AML-193 (cell line): ENCODE results near the gene WNK2.

ENCODE experiments used
- DNase-seq, 2 experiments: peaks; one replicate each; lab custom pipeline; 2025; lab: John Stamatoyannopoulos, UW

Gene WNK2

DNA sequence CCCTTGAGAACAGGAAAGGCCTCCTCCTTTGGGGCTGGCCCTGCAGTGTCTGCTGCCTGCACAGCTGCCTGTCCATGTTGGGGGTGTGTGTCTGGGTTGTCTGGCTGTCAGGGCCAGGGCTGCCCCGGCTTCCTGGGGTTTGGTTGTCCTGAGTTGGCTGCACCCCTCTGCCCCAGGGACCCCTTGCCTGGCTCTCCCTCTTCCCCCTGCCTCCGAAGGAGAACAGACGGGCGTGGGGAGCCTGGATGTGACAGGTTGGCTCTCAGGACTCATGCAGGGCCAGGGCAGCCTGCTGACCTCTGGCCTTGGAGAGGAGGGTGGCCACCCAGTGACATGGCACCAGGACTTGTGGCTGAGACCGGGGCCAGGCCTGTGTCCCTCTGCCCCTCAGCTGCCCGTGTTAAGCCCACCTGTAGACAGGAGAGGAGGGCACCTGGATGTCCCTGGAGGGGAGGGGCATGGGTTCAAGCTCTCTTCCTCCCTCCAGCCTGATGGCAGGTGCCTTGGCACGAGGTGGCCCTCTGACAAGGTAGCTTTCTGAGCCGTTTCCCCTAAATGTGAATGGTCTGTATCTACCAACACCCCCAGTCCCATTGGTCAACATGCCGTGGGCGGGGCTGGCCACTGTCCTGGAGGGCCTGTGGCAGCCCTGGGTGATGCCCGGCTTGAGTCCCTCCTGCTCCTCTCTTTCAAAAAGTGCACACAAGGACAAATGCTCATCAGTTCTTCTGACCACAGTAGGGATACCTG lies 34.9 kb downstream of the WNK2 start:
- no peak for DNase-seq

DNA sequence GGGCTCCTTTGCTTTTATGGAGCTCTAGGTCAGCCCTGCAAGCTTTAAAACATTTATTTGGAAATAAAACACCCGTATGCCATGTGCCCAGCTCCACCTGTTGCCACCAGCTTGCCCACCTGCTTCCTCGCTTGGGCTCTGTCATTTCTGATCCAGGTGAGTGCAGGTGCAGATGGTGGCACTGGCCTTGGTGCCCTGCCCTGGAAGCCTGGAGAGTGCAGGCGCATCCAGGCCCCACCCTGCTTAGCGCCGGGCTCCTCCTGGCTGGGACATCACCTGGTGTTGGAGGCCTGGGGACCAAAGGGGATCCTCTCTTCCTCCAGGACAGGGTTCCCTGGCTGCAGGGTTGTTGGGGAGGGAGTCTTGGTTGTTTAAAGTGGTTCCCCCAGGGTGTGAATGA lies 35.8 kb downstream of the WNK2 start:
- no peak for DNase-seq

DNA sequence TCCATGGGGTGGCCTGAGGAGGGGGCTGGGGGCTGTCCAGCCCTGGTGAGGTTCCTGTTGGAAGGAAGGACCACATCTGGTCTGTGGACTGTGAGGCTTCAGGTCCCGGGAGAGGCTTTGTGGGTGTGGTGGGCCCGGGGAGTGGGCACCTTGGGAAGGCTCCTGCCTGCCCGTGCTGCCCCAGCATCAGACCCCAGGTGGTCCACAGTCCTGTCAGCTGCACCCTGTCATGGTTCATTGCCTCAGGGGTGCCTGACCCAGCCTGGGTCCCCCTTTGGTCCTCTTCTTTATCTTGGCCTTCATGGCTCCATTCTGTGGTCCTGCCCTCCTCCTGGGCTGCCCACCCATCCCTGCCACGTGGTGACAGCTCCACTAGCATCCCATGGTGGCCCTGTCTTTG lies 36.7 kb downstream of the WNK2 start:
- no peak for DNase-seq

DNA sequence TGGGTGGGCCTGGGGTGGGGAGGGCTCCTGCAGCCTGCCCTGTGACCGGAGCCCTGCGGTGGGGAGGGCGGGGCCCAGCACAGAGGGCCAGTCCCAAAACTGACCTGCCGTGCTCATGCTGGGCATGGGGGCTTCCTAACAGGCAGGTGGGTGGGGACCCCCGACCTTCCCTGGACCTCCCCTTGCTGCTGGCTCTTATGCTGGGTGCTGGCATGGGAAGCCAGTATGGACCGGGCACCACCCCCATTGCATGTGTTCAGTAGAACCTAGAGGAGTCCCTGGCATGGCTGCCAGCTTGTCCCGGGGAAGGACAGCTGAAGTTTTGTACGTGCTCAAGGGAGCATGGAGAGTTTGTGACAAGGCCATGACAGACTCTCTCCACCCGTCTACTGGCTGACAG lies 37.1 kb downstream of the WNK2 start:
- DNase-seq: no peak

DNA sequence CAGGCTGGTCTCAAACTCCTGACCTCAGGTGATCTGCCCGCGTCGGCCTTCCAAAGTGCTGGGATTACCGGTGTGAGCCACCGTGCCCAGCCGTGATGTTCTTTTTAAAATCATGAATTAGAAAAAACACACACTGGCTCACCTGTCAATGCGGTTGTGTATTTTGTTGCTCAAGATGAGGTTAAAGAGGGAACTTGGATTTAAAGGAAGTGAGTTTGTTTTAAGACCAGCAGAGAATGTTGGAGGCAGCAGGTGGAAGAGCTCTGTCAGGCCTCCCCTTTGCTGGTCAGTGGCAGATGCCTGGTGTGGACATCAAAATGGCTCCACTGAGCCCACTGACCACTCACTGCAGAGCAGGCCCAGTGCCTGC lies 38.9 kb downstream of the WNK2 start:
- no peak for DNase-seq

DNA sequence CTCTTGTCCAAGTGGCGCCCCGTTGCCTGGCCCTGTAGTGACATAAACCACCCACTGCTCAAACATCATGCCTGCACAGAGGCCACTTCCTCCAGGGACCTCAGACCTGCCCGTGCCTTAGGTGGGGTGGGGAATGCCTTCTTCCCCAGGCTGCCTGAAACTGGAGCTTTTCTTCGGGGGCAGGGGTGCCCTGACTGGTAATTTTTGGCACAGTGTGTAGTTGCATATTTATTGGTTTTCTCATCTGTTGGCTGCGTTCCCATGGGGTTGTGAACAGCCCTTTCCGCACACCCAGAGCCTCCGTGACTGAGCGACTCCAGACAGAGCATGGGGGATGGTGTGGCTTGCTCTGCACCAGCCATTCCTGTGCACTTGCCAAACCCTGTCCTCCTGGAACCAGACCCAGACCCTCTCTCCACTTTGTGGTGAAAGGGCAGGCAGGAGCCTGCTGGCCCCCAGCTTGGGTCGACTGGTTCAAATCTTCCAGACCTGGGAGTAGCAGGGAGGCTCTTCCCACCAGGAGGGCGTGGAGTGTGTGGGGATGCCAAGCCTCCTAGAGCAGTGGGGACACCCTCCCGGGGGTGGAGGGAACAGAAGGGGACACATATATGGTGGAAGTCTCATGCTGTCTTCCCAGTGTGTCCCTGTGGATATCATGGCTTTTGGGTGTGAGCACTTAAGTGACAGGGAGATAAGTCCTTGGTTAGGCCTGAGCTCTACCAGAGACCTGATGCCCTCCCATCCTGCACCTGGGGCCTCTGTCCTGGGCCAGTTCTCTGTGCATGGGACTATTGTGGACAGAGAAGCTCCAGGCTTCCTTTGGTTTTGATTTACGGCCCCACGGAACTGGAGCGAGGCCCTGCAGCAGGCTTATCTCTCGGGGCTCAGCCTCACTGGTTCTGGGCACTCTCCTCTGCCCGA lies 39.6 kb downstream of the WNK2 start:
- DNase-seq: no peak

DNA sequence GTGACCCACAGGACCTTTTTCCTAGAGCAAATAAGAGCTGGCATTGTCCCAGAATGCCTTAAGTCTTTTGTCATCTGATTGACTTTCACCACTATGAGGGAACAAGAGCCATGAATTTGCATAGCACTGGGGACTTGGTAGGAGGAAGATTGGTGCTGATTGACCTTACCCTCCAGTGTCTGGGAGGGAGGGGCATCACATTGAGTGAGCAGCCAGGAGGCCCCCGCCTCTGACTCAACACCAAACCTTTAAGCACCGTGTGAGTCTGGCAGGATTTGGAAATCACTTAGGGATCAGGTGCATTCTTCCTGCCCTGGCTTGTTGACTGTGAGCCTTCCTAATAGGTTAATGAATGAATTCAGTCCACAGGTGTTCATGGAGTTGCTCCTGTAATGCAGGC lies 40.7 kb downstream of the WNK2 start:
- no peak for DNase-seq

DNA sequence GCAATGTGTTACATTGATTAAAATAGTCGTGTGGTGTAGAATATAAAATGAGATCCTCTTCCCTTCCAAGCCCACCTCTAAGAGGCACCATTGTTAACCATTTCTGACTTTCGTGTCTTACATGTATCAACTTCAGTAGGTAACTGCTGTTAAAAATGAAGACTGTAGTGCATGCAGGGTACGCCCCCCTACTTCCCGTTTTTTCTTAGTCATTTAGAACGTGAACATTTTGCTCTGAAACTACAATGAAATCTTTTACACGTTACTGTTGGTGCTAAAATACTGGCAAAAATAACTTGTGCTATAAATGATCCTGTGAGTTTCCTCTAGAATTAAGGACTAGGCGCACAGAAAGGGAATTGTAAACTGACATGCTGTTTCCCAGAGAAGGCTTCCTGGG lies 41.5 kb downstream of the WNK2 start:
- DNase-seq: no peak

DNA sequence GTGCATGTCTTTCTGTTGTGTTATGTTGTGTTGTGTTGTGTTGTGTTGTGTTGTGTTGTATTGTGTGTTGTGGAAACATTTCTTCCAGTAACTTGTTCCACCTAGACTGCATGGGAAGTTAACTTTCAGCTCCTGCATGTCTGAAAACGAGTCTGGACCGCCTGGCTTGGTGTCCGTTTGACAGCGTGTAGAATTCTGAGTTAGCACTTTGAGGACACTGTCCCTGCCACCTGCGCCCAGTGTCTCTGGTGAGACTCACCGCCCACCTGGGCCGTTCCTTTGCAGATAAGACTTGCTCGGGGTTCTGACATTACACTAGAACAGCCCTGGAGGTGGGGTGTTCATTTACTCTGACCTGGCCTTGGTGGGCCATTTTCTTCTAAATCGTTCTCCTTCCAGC lies 42.0 kb downstream of the WNK2 start:
- DNase-seq: no peak

DNA sequence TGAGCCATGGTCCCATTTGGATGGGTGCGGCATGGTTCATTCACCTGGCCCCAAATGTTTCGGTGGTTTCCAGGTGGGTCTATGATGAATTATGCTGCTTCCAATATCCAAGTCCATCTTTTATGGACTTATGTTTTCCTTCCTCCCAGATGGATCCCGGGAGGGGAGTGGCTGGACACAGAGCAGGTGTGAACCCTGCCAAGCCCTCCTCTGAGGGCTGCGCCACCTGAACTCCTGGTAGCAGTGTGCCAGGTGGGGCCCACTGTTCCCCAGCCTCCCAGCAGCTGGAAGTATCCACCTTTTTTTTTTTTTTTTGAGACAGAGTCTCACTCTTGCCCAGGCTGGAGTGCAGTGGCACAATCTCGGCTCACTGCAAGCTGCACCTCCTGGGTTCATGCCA lies 42.9 kb downstream of the WNK2 start:
- no peak for DNase-seq

DNA sequence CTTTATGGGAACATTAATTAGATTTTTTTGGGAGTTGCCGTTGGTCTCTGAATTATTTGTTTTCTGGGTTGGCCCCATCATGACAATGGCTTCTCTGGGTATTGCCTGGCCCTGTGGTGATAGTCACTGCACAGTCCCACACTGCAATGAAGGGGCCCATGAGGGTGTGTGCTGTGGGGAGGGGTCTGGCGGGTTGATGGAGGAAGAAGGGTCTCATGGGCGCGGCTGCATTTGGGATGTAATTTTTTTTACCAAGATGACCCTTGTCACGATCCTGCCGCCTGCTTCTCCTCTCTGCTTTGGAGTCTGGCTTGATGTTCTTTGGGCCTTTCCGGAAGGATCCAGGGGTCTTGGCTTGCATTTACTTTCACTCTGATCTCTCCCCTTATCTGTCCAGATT lies 44.1 kb downstream of the WNK2 start:
- DNase-seq: no peak

DNA sequence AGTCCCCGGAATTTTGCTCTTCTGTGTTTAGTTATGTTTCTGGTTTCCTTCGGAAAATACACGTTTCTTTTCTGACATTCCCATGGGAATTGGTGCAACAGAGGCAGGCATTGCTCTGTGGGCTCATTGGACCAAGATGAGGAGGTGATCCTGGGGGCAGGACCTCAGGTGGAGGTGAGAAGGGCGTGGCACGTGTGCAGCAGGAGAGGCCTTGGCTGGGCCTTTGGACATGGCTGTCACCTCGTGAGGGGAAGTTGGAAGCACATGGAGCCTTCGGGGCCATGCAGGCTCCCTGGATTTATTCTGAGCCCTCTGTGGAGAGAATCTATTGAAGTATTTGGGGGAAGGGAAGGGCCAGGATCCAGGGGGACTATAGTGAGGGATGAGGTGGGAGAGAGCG lies 44.5 kb downstream of the WNK2 start:
- DNase-seq: no peak

DNA sequence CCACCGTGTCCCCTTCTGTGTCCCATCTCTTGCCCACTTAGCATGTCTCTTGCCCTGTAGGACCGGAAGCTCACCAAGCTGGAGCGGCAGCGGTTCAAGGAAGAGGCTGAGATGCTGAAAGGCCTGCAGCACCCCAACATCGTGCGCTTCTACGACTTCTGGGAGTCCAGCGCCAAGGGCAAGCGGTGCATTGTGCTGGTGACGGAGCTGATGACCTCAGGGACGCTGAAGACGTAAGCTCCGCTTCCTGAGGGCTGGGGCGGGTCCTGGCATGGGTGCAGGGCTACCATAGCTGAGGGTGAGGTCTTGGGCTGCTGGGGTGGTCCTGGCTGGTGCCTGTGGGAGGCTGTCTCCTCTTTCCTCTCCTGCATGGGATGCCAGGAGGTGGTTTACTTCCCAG lies 45.7 kb downstream of the WNK2 start:
- no peak for DNase-seq

DNA sequence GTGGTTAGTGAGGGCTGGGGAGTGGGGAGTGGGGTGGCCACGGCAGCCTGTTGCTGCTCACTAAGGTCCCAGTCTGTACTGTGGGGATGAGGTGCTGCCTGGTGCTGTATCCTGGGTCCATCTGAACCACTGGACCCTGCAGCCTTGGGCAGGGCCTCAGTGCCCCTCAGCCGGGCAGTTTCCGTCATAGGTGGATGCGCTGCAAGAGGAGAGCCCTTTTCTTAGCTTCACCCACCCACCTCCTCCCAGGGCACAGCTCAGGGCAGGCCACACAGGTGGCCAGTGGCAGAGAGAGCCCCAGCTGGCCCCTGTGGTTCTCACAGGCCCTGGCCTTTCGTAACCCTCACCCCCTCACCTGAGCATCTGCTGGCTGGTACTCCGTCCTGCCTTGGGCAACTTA lies 46.2 kb downstream of the WNK2 start:
- no peak for DNase-seq

DNA sequence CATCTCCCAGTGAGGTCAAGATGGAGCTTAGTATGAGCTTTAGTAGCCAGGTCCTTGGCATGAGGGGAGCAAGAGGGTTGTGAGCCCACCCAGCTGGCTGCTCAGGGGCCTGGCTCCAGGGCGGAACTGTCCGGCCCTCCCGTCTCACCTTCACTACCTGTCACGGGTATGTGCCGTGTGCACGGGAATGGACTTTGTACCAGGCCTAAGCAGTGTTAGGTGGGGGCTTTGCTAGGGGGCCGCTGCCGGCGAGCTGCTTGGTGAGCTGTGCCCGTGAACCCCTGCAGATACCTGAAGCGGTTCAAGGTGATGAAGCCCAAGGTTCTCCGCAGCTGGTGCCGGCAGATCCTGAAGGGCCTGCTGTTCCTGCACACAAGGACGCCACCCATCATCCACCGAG lies 46.7 kb downstream of the WNK2 start:
- DNase-seq: no peak

DNA sequence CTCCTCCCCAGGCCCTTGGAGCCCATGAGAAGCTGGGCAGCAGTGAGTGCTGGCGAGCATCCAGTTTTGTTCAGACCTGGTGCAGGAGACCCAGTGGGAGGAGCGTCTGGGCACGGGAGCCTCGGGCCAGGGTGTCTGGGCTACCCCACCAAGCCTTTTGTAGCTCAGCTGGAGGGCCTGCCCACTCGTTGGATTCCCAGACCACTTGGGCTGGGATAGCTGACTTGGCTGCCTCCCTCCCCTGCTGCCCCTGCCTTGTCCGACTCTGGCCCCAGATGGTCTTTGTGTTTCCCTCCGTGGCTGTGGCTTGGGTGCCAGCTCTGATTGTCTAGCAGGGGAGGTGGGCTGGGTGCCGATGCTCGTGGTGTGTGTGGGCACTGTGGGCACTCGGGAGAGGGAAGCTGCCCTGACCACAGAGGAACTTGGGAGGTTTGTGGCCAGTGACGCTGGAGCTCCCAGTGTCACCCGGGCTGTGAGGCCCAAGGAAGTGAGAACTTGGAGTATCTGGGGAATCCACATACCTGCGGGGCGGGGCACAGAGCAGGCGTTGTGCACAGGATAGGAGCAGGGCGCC lies 47.3 kb downstream of the WNK2 start:
- no peak for DNase-seq

DNA sequence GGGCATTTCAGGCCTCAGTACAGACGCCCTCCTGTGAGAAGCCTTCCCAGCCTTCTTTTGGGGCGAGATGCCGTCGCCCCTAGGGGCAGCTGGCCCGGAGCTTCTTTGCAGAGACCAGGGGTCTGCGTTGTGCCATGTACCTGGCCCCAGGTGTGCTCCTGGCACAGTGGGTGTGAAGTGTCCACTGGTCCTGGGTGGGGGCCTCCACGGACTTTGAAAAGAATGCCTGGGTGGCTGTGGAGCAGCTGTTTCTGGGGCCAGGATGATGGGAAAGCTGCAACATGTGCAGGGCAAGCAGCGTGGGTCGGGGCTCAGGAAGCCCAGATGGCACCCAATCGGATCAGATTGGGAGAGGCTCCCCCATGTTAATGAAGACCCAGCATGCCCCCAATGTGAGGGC lies 47.8 kb downstream of the WNK2 start:
- DNase-seq: no peak

DNA sequence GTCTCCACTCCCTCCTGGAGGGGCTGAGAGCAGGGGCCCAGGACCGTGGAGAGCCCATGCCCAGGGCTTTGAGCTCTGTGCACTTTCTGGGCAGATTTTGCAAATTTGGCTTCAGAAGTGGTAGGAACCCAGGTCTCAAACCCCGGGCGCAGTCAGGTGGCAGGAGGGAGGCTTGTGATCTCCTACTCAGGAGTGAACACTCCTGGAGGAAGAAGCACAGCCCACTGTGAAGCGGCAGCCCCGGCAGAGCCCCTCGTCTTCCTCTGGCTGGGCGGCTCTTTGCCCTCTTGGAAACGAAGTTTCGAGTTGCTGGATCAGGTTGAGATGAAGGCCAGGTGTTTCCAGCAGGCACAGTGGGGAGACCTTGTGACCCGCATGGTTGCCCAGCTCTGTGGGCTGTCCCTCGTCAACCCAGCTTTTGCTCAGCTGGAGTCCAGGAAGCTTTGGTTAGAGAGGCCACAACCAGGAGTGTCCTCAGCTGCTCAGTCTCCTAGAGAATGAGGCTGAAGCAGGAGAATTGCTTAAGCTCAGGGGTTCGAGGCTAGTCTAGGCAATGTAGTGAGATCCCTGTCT lies 48.5 kb downstream of the WNK2 start:
- DNase-seq: no peak

DNA sequence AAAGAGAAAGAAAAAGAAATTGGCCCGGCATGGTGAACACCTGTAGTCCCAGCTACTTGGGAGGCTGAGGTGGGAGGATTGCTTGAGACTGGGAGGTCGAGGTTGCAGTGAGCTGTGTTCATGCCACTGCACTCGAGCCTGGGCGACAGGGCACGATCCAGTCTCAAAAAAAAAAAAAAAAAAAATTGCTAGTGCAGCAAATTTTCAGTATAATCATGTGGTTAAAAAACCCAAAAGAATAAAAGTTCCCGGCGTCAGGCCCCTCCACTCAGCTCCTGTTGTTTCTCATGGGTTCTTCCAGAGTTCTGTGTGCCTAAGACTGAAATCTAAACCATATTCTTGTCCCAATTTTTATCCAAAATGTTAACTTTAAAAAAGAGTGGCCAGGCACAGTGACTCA lies 49.1 kb downstream of the WNK2 start:
- no peak for DNase-seq

DNA sequence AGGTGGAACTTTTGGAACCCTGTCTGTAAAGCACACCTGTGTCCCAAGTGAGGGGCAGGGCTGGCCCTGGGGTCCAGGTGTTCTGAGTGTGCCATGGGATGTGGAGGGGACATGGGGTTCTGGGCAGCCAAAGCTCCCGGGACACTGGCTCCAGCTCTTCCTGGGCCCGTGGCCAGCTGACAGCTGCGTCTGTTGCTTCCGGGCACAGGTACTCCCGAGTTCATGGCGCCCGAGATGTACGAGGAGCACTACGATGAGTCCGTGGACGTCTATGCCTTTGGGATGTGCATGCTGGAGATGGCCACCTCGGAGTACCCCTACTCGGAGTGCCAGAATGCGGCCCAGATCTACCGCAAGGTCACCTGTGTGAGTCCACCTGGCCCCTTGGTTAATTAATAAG lies 50.7 kb downstream of the WNK2 start:
- no peak for DNase-seq

DNA sequence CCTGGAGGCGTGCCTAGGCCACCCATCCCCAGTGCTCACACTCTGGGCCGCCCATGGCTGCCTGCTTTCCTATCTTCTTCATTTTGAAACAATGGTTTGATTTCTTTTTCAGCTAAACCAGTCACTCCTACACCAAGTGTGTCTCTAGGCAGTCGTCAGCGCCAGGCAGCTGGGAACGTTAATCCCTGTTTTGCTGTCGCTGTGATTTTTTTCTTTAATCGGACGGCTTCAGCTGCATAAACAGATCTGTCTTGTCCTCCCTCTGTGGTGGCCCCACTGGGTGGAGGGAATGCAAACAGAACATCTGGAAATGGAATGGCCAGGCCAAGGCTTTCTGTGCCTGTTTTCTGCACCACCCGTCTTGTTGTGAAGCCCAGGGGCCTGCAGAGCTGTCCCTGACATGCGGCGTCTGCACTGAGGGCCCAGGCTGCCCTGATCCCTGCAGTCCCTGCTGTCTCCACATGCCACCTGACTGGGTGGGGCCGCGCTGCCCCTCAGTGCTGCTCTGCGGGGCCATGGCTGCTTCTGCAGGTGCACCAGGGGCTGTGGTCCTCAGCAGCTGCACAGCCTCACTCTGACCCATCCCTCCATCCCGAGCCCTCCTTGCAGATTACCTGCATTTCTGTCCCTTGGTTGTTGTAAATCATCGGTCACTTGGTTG lies 51.5 kb downstream of the WNK2 start:
- no peak for DNase-seq

DNA sequence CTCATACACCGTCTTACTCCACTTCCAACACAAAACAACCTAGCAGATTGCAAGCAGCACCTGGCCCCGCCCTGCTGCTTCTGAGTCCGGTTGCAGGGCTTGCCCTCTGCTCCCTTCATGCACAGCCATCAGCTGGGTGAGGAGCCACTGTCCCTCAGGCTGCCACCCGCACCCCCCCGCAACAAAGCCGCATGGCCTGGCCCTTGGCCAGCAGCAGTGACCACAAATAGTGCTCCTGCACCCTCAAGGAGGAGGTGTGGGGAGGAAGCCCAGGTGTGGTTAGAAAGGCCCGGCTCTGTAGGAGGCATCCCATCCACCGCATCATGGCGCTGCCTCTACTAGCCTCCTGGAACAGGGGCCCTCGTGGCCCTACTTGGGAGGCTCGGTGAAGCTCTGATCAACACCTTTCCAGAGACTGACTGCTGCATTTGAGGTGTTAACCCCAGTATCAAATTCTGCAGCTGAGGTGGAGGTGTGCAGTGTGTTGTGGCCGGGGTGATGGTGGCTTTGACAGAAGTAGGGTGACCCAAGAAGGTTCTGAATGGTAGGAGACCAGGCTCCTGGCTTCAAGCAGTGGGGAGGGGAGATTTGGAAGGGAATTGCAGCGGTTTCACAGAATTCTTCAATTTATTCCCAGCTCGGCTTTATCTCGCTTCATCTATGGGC lies 52.7 kb downstream of the WNK2 start:
- DNase-seq: no peak
